Measurements from ENCODE around the gene LRRC49.

- TF ChIP-seq CTCF (conservative IDR thresholded peaks at IDR 0.05; ENCODE audit: low read depth, low read length), result no peak
- no peak for TF ChIP-seq EZH2 (IDR thresholded peaks at IDR 0.05; ENCODE audit: borderline replicate concordance, low read depth, low read length, poor library complexity, severe bottlenecking)
Observed at GRCh38 chr15:70947351-70948335, 55.0 kb downstream of the LRRC49 start.
